ENCODE data around the gene DAPK3. TPM values are rescaled to one million over a fixed set of nuclear protein-coding genes. Genes with fewer than 3 reads are reported as not detected.

The DAPK3 gene
- polyA plus RNA-seq, 1 donor from 2014 or later, result 100 TPM

DNA sequence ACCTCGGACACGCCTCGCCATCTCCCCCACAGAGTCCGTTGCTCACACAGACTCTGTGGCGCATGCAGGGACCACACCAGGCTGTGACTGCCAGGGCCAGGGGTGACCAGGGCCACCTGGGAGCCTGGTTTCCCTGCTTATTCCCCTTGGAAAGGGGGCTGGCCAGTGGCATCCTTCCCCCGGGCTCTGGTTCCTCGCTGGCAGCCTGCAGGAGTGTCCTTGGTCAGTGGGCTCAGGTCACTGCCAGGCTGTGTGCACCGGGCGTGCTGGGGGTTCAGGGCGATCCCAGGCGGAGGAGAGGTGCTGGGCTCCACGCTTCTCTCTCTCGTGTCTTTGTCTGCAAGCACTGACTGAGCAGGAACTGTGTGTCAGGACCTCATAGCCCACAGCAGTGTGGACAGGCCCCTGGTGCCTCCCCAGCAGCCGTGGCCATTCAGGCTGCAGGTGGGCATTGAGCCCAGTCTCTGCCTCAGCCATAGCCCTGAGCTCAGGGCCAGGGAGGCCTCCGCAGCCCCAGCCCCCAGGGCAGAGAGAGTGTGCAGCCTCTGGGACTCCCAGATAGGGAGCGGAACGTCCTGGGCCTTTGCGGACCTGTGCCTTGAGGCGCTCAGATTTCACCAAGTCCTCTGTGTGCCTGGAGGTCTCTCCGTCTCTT is 43.1 kb upstream of the DAPK3 start:
- no peak overlapping the region for H3K9ac ChIP-seq (ENCODE audit: low read length)
- H3K36me3 ChIP-seq (ENCODE audit: insufficient read depth, low read length), result no peaks in the 10 kb centered on the region
- no peaks in the 10 kb centered on the region for H3K9me2 ChIP-seq (ENCODE audit: insufficient read depth, low read length)
- H3K4me2 ChIP-seq (ENCODE audit: low read length), result no peak overlapping the region
- H3K27me3 ChIP-seq (ENCODE audit: insufficient read depth, low read depth, low read length), result no peaks in the 10 kb centered on the region
- H3K79me2 ChIP-seq (replicated peaks; ENCODE audit: insufficient read depth, low read length), result peaks cover 28% of the 10 kb centered on the region
- no peak overlapping the region for H3K27ac ChIP-seq (ENCODE audit: low read length)
- H3K4me3 ChIP-seq (ENCODE audit: low read length), result no peak overlapping the region
- H2AFZ ChIP-seq (ENCODE audit: low read depth, low read length), result no peak overlapping the region
- H3K9me3 ChIP-seq (ENCODE audit: low read length), result no peaks in the 10 kb centered on the region
- H3F3A ChIP-seq (ENCODE audit: insufficient read depth, low read length, poor library complexity, severe bottlenecking), result no peaks in the 10 kb centered on the region
- H4K20me1 ChIP-seq (ENCODE audit: insufficient read depth), result peaks cover 18% of the 10 kb centered on the region
- no peak for TF ChIP-seq RAD21 (conservative IDR thresholded peaks at IDR 0.05)
- TF ChIP-seq, protein P1, sequence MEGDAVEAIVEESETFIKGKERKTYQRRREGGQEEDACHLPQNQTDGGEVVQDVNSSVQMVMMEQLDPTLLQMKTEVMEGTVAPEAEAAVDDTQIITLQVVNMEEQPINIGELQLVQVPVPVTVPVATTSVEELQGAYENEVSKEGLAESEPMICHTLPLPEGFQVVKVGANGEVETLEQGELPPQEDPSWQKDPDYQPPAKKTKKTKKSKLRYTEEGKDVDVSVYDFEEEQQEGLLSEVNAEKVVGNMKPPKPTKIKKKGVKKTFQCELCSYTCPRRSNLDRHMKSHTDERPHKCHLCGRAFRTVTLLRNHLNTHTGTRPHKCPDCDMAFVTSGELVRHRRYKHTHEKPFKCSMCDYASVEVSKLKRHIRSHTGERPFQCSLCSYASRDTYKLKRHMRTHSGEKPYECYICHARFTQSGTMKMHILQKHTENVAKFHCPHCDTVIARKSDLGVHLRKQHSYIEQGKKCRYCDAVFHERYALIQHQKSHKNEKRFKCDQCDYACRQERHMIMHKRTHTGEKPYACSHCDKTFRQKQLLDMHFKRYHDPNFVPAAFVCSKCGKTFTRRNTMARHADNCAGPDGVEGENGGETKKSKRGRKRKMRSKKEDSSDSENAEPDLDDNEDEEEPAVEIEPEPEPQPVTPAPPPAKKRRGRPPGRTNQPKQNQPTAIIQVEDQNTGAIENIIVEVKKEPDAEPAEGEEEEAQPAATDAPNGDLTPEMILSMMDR (IDR thresholded peaks at IDR 0.05; ENCODE audit: poor library complexity, severe bottlenecking), result no peak
- no peak for TF ChIP-seq TAF1 (IDR thresholded peaks at IDR 0.05; ENCODE audit: low read depth)
- TF ChIP-seq MXI1 (conservative IDR thresholded peaks at IDR 0.05; ENCODE audit: poor library complexity, severe bottlenecking), result no peak
- TF ChIP-seq EP300 (conservative IDR thresholded peaks at IDR 0.05; ENCODE audit: poor library complexity, severe bottlenecking), result no peak
- no peak for TF ChIP-seq EZH2 (IDR thresholded peaks at IDR 0.05; ENCODE audit: borderline replicate concordance, insufficient read depth, low read length, poor library complexity, severe bottlenecking)

- no peaks in the 10 kb centered on the region for H3K9me2 ChIP-seq (ENCODE audit: insufficient read depth, low read length)
- no peaks in the 10 kb centered on the region for H3K9me3 ChIP-seq (ENCODE audit: low read length)
- no peak overlapping the region for H3K9ac ChIP-seq (ENCODE audit: low read length)
- H3K4me2 ChIP-seq (ENCODE audit: low read length), result no peak overlapping the region
- H3K79me2 ChIP-seq (replicated peaks; ENCODE audit: insufficient read depth, low read length), result peaks cover 37% of the 10 kb centered on the region
- no peak for TF ChIP-seq MXI1 (conservative IDR thresholded peaks at IDR 0.05; ENCODE audit: poor library complexity, severe bottlenecking)
- TF ChIP-seq, protein P1 (IDR thresholded peaks at IDR 0.05; ENCODE audit: poor library complexity, severe bottlenecking), result no peak
- no peak for TF ChIP-seq RAD21 (conservative IDR thresholded peaks at IDR 0.05)
- no peak for TF ChIP-seq POLR2AphosphoS5 (IDR thresholded peaks at IDR 0.05)
- no peak for TF ChIP-seq EZH2 (IDR thresholded peaks at IDR 0.05; ENCODE audit: borderline replicate concordance, insufficient read depth, low read length, poor library complexity, severe bottlenecking)
- TF ChIP-seq, protein P2, sequence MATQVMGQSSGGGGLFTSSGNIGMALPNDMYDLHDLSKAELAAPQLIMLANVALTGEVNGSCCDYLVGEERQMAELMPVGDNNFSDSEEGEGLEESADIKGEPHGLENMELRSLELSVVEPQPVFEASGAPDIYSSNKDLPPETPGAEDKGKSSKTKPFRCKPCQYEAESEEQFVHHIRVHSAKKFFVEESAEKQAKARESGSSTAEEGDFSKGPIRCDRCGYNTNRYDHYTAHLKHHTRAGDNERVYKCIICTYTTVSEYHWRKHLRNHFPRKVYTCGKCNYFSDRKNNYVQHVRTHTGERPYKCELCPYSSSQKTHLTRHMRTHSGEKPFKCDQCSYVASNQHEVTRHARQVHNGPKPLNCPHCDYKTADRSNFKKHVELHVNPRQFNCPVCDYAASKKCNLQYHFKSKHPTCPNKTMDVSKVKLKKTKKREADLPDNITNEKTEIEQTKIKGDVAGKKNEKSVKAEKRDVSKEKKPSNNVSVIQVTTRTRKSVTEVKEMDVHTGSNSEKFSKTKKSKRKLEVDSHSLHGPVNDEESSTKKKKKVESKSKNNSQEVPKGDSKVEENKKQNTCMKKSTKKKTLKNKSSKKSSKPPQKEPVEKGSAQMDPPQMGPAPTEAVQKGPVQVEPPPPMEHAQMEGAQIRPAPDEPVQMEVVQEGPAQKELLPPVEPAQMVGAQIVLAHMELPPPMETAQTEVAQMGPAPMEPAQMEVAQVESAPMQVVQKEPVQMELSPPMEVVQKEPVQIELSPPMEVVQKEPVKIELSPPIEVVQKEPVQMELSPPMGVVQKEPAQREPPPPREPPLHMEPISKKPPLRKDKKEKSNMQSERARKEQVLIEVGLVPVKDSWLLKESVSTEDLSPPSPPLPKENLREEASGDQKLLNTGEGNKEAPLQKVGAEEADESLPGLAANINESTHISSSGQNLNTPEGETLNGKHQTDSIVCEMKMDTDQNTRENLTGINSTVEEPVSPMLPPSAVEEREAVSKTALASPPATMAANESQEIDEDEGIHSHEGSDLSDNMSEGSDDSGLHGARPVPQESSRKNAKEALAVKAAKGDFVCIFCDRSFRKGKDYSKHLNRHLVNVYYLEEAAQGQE (IDR thresholded peaks at IDR 0.05; ENCODE audit: borderline replicate concordance), result no peak
- no peak for TF ChIP-seq EP300 (conservative IDR thresholded peaks at IDR 0.05; ENCODE audit: poor library complexity, severe bottlenecking)
- TF ChIP-seq TAF1 (IDR thresholded peaks at IDR 0.05; ENCODE audit: low read depth), result no peak
- no peak for TF ChIP-seq SMC3 (conservative IDR thresholded peaks at IDR 0.05; ENCODE audit: poor library complexity)
- H2AFZ ChIP-seq (ENCODE audit: low read depth, low read length), result no peak overlapping the region
- no peak overlapping the region for H3K27ac ChIP-seq (ENCODE audit: low read length)
- H3K36me3 ChIP-seq (ENCODE audit: insufficient read depth, low read length), result no peaks in the 10 kb centered on the region
- peaks cover 22% of the 10 kb centered on the region for H4K20me1 ChIP-seq (ENCODE audit: insufficient read depth)
- no peaks in the 10 kb centered on the region for H3F3A ChIP-seq (ENCODE audit: insufficient read depth, low read length, poor library complexity, severe bottlenecking)
- H3K4me3 ChIP-seq (ENCODE audit: low read length), result no peak overlapping the region
- H3K27me3 ChIP-seq (ENCODE audit: insufficient read depth, low read depth, low read length), result no peaks in the 10 kb centered on the region
These were observed 42.2 kb upstream of the DAPK3 start for GRCh38 chr19:4012975-4013634.
